ENCODE results near the gene ETS2. TPM values are rescaled to one million over a fixed set of nuclear protein-coding genes. Genes with fewer than 3 reads are reported as not detected.
A peak's percentile ranks its signal among the peaks of the same experiment; 100 is the strongest.

Gene ETS2
- total and polyA plus RNA-seq, 10 of the 15 experiments (the other 5 are each of a cell fraction or from before 2014, with no cell fraction given), result 0.52 to 8.6 (median 3.8) TPM

- Histone ChIP-seq H3K79me2 (ENCODE audit: control insufficient read depth, insufficient read depth, low read length) (no peaks in the 10 kb centered on the region), H3K27ac (ENCODE audit: control insufficient read depth, insufficient read depth) (no peak overlapping the region), H4K20me1 (ENCODE audit: control insufficient read depth, insufficient read depth) (no peaks in the 10 kb centered on the region), H3K9me3 (replicated peaks; ENCODE audit: control insufficient read depth, insufficient read depth, low read length) (peaks cover 16% of the 10 kb centered on the region), H3K4me2 (ENCODE audit: control insufficient read depth, insufficient read depth) (no peak overlapping the region), H3K27me3 (replicated peaks in 1 of 2; ENCODE audit: control insufficient read depth in 2 of 2, insufficient read depth in 2 of 2, low read length in 1 of 2) (no peaks in the 10 kb centered on the region), H3K36me3 (ENCODE audit: control insufficient read depth in 2 of 2, insufficient read depth in 2 of 2, low read length in 1 of 2) (no peaks in the 10 kb centered on the region), H3K9ac (ENCODE audit: control insufficient read depth, insufficient read depth, low read length) (no peak overlapping the region), H2AFZ (ENCODE audit: control insufficient read depth, low read depth, low read length) (no peak overlapping the region), H3K4me3 (no peak overlapping the region), H3K4me1 (ENCODE audit: control insufficient read depth, insufficient read depth, low read length) (peaks cover 19% of the 10 kb centered on the region)
- intact Hi-C loops (cut with micrococcal nuclease; ENCODE audit: unreplicated experiment), result no loop called here
- in situ Hi-C loops (cut with MboI), result no loop called here
- 1% methylated on average over 5 of the region's 5 CpGs for WGBS (ENCODE audit: insufficient coverage, insufficient replicate concordance, low lambda C conversion rate, missing lambda C conversion rate)
- ChIA-PET SMC1A (ENCODE audit: uncharacterized antibody, unreplicated experiment) (interaction anchor here (0.9 to 1.2 kb wide), 2 partner anchors 9 to 22 kb away, joined by 3 to 7 read pairs; no protein-coding TSS in a partner anchor), RAD21 (ENCODE audit: unreplicated experiment) (no interaction called here), CTCF (interaction anchor here (1.7 kb wide), 1 partner anchor 27 kb away, joined by 3 read pairs; no protein-coding TSS in a partner anchor), POLR2A (interaction anchor here (0.6 kb wide), 1 partner anchor 25 kb away, joined by 3 read pairs; no protein-coding TSS in a partner anchor)
- no peak for FAIRE-seq
- DNase-seq (ENCODE audit: low read depth, low spot score), result no peak
- BruUV-seq (replicated peaks), result no TSS peak
- peak; percentile 80 for ATAC-seq
- TF ChIP-seq CREM (IDR thresholded peaks at IDR 0.05; ENCODE audit: low read depth), result peak; percentile 18; the same call in 1 of the 2 replicates
- TF ChIP-seq BCL11A (IDR thresholded peaks at IDR 0.05; ENCODE audit: low read depth, low read length), result peak; percentile 38; the same call in 1 of the 2 replicates
- TF ChIP-seq ZNF217 (IDR thresholded peaks at IDR 0.05), result no peak
- no peak for TF ChIP-seq TCF3 (IDR thresholded peaks at IDR 0.05; ENCODE audit: borderline replicate concordance, insufficient read depth, low read depth, low read length)
- TF ChIP-seq CHD2 (IDR thresholded peaks at IDR 0.05; ENCODE audit: borderline replicate concordance, low read depth, low read length), result no peak
- TF ChIP-seq, protein P1, sequence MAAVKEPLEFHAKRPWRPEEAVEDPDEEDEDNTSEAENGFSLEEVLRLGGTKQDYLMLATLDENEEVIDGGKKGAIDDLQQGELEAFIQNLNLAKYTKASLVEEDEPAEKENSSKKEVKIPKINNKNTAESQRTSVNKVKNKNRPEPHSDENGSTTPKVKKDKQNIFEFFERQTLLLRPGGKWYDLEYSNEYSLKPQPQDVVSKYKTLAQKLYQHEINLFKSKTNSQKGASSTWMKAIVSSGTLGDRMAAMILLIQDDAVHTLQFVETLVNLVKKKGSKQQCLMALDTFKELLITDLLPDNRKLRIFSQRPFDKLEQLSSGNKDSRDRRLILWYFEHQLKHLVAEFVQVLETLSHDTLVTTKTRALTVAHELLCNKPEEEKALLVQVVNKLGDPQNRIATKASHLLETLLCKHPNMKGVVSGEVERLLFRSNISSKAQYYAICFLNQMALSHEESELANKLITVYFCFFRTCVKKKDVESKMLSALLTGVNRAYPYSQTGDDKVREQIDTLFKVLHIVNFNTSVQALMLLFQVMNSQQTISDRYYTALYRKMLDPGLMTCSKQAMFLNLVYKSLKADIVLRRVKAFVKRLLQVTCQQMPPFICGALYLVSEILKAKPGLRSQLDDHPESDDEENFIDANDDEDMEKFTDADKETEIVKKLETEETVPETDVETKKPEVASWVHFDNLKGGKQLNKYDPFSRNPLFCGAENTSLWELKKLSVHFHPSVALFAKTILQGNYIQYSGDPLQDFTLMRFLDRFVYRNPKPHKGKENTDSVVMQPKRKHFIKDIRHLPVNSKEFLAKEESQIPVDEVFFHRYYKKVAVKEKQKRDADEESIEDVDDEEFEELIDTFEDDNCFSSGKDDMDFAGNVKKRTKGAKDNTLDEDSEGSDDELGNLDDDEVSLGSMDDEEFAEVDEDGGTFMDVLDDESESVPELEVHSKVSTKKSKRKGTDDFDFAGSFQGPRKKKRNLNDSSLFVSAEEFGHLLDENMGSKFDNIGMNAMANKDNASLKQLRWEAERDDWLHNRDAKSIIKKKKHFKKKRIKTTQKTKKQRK (IDR thresholded peaks at IDR 0.05; ENCODE audit: low read depth, low read length), result no peak
- TF ChIP-seq MXI1 (IDR thresholded peaks at IDR 0.05; ENCODE audit: low read depth, low read length), result no peak
- TF ChIP-seq, protein P2, sequence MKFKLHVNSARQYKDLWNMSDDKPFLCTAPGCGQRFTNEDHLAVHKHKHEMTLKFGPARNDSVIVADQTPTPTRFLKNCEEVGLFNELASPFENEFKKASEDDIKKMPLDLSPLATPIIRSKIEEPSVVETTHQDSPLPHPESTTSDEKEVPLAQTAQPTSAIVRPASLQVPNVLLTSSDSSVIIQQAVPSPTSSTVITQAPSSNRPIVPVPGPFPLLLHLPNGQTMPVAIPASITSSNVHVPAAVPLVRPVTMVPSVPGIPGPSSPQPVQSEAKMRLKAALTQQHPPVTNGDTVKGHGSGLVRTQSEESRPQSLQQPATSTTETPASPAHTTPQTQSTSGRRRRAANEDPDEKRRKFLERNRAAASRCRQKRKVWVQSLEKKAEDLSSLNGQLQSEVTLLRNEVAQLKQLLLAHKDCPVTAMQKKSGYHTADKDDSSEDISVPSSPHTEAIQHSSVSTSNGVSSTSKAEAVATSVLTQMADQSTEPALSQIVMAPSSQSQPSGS (IDR thresholded peaks at IDR 0.05; ENCODE audit: low read length), result peak; percentile 46; the same call in 1 of the 2 replicates
- TF ChIP-seq NBN (IDR thresholded peaks at IDR 0.05), result no peak
- peak; percentile 58; the same call in 1 of the 2 replicates for TF ChIP-seq NFIC (IDR thresholded peaks at IDR 0.05; ENCODE audit: low read depth, low read length)
- no peak for TF ChIP-seq FOXM1 (IDR thresholded peaks at IDR 0.05; ENCODE audit: low read depth, low read length)
- TF ChIP-seq FOXK2 (IDR thresholded peaks at IDR 0.05), result no peak
- 0 out of 2 replicates have a peak, but pooled peaks have one; percentile 13 for TF ChIP-seq MEF2A (IDR thresholded peaks at IDR 0.05; ENCODE audit: insufficient read depth, low read depth, low read length)
- TF ChIP-seq POLR2AphosphoS5 (IDR thresholded peaks at IDR 0.05; ENCODE audit: low read length), result no peak
- TF ChIP-seq, protein P3, sequence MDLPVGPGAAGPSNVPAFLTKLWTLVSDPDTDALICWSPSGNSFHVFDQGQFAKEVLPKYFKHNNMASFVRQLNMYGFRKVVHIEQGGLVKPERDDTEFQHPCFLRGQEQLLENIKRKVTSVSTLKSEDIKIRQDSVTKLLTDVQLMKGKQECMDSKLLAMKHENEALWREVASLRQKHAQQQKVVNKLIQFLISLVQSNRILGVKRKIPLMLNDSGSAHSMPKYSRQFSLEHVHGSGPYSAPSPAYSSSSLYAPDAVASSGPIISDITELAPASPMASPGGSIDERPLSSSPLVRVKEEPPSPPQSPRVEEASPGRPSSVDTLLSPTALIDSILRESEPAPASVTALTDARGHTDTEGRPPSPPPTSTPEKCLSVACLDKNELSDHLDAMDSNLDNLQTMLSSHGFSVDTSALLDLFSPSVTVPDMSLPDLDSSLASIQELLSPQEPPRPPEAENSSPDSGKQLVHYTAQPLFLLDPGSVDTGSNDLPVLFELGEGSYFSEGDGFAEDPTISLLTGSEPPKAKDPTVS (IDR thresholded peaks at IDR 0.05; ENCODE audit: low read depth, low read length), result no peak
- TF ChIP-seq SREBF2 (IDR thresholded peaks at IDR 0.05; ENCODE audit: low read length), result no peak
- no peak for TF ChIP-seq RB1 (IDR thresholded peaks at IDR 0.05; ENCODE audit: borderline replicate concordance)
- TF ChIP-seq RBBP5 (conservative IDR thresholded peaks at IDR 0.05), result no peak
- TF ChIP-seq RUNX3 (IDR thresholded peaks at IDR 0.05; ENCODE audit: low read length), result peak; percentile 91
- TF ChIP-seq SIX5 (IDR thresholded peaks at IDR 0.05; ENCODE audit: low read depth, low read length, severe bottlenecking), result no peak
- TF ChIP-seq PAX5 (IDR thresholded peaks at IDR 0.05; ENCODE audit: borderline replicate concordance, low read depth, low read length), result peak; percentile 73; the same call in 1 of the 2 replicates
- no peak for TF ChIP-seq HDAC2 (IDR thresholded peaks at IDR 0.05)
Observed at GRCh38 chr21:38777531-38777930, 28.2 kb upstream of the ETS2 start.
